Calu3 (cell line): ENCODE data around the gene XRN2. TPM values are rescaled to one million over a fixed set of nuclear protein-coding genes. Genes with fewer than 3 reads are reported as not detected.

ENCODE experiments used
- BruUV-seq: library from RNA; stranded (reverse); fragments of 400-500 nt; replicated peaks from 2 replicates; lab custom pipeline; 2021; lab: Mats Ljungman, UMichigan
- CTCF ChIA-PET: fragments of 300-600 bp; sonication (Branson Sonifier 250); formaldehyde crosslinking; loops from one replicate; lab custom pipeline; 2022; ENCODE audit warnings: antibody characterized with exemption; lab: Charles Lee
- DNase-seq: peaks from one replicate; pipeline ENCODE4 v3.0.0; 2022
- H3K27ac Mint-ChIP-seq: one replicate; pipeline ENCODE4 v1.8.0; 2022; ENCODE audit warnings: mixed read lengths; ENCODE audit not compliant: unreplicated experiment
- H3K27me3 Mint-ChIP-seq: one replicate; pipeline ENCODE4 v1.8.0; 2022; ENCODE audit warnings: mixed read lengths; ENCODE audit not compliant: unreplicated experiment
- H3K36me3 Mint-ChIP-seq: one replicate; pipeline ENCODE4 v1.8.0; 2022; ENCODE audit warnings: mild to moderate bottlenecking, moderate library complexity, mixed read lengths; ENCODE audit not compliant: insufficient read depth, unreplicated experiment
- H3K4me1 Mint-ChIP-seq: one replicate; pipeline ENCODE4 v1.8.0; 2022; ENCODE audit warnings: mild to moderate bottlenecking, low read depth, mixed read lengths; ENCODE audit not compliant: unreplicated experiment
- H3K4me3 Mint-ChIP-seq: one replicate; pipeline ENCODE4 v1.8.0; 2022; ENCODE audit warnings: mild to moderate bottlenecking, low read depth, moderate library complexity, mixed read lengths; ENCODE audit not compliant: unreplicated experiment
- H3K9me3 Mint-ChIP-seq: one replicate; pipeline ENCODE4 v1.8.0; 2022; ENCODE audit warnings: low read depth, mixed read lengths; ENCODE audit not compliant: unreplicated experiment
- intact Hi-C: fragments of 100-400 bp; cut with micrococcal nuclease; formaldehyde crosslinking; loops from one replicate; pipeline ENCODE4 v1.10.0; 2022; ENCODE audit not compliant: unreplicated experiment
- total RNA-seq: library from RNA; stranded (reverse); gene quantifications from 2 replicates; pipeline ENCODE4 v1.2.3, GENCODE V29; 2022
- TF ChIP-seq, protein P1 (sequence below): fragments of 200-600 bp; IDR thresholded peaks from one replicate; pipeline ENCODE4 v1.8.0; 2022; ENCODE audit warnings: antibody characterized with exemption; ENCODE audit not compliant: unreplicated experiment

The XRN2 gene
- total RNA-seq, 1 experiment from 2014 or later: 24.7 TPM

DNA sequence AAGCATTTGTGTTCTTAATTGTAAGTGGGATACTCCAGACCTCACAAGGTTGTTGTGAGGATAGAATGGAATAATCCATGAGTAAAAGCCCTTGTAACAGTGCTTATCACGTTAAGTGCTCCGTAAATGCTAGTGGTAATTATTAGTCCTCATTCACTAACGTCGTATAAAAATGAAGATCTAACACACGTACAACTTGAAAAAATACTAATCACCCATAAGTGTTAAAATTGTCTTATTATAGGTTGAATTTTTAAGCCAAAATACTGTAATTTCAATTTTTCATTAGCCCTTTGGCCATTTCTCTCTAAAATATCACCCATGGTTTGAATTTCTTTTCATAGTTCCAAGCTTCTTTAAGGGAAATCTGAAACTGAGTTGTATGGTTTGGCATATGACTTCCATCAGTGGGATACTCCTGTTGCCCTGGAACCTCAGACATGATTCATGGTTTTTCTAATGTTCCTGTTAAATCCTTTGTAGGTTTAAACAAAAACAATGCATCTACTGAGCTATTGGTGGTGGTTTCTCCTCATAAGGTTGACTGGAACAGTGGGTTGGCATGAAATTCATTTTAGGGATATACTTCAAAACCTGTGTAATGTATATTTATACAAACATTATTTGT lies 19.1 kb downstream of the XRN2 start:
- CTCF ChIA-PET: no interaction called here
- Mint-ChIP-seq H3K27me3 (no peaks in the 10 kb centered on the region), H3K4me1 (peaks cover 43% of the 10 kb centered on the region), H3K9me3 (no peaks in the 10 kb centered on the region), H3K36me3 (peaks cover 7% of the 10 kb centered on the region), H3K27ac (no peak overlapping the region), H3K4me3 (no peak overlapping the region)
- no peak for DNase-seq
- intact Hi-C loops: no loop called here
- BruUV-seq: no TSS peak
- TF ChIP-seq, protein P1, sequence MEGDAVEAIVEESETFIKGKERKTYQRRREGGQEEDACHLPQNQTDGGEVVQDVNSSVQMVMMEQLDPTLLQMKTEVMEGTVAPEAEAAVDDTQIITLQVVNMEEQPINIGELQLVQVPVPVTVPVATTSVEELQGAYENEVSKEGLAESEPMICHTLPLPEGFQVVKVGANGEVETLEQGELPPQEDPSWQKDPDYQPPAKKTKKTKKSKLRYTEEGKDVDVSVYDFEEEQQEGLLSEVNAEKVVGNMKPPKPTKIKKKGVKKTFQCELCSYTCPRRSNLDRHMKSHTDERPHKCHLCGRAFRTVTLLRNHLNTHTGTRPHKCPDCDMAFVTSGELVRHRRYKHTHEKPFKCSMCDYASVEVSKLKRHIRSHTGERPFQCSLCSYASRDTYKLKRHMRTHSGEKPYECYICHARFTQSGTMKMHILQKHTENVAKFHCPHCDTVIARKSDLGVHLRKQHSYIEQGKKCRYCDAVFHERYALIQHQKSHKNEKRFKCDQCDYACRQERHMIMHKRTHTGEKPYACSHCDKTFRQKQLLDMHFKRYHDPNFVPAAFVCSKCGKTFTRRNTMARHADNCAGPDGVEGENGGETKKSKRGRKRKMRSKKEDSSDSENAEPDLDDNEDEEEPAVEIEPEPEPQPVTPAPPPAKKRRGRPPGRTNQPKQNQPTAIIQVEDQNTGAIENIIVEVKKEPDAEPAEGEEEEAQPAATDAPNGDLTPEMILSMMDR: no peak

DNA sequence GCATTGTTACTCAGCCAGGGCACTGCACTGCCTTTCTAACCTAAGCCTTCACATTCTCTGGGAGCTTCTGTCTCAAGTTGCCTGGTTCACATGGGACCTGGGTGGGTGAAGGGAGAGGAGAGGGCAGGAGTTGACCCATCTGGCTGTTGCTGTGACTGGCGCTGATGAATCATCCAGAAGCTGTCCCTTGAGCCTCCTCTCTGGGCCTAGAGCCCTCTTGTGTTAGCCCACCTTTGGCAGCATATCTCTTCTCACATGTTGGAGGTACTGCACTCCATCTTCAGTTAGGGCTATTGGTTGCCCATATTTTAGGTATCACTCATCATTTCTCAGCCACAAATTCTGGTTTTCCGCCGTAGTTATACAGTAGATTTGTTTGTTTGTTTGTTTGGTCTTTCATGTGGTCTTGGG lies 19.8 kb downstream of the XRN2 start:
- no peak overlapping the region for H3K4me3 Mint-ChIP-seq
- CTCF ChIA-PET: no interaction called here
- no peaks in the 10 kb centered on the region for H3K9me3 Mint-ChIP-seq
- H3K4me1 Mint-ChIP-seq: peaks cover 42% of the 10 kb centered on the region
- TF ChIP-seq, protein P1: no peak
- intact Hi-C loops: no loop called here
- H3K27ac Mint-ChIP-seq: peak overlapping the region; percentile 52
- no TSS peak for BruUV-seq
- DNase-seq: no peak
- H3K27me3 Mint-ChIP-seq: no peaks in the 10 kb centered on the region
- H3K36me3 Mint-ChIP-seq: peaks cover 7% of the 10 kb centered on the region

DNA sequence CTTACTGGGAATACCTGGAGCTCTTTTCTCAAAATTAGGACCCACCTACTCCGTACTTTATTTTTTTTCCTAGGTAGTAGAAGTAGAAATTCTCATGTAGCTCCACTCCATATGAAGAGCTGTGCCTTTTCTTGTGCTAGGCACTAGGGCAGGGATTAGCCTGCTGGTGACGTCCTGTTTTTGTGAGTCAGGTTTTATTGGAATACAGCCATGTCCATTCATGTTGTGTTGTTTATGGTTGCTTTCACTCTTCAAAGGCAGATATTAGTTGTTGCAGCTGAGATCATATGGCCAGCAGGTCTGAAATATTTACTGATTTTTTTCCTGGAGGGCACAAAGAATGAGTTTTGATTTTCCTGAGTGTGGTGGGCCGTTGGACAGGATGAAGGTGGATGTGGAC lies 20.5 kb downstream of the XRN2 start:
- Mint-ChIP-seq H3K9me3 (no peaks in the 10 kb centered on the region), H3K36me3 (peaks cover 7% of the 10 kb centered on the region), H3K27ac (no peak overlapping the region), H3K4me3 (no peak overlapping the region), H3K27me3 (no peaks in the 10 kb centered on the region), H3K4me1 (peaks cover 35% of the 10 kb centered on the region)
- no TSS peak for BruUV-seq
- TF ChIP-seq, protein P1: no peak
- CTCF ChIA-PET: no interaction called here
- DNase-seq: no peak
- intact Hi-C loops: no loop called here

DNA sequence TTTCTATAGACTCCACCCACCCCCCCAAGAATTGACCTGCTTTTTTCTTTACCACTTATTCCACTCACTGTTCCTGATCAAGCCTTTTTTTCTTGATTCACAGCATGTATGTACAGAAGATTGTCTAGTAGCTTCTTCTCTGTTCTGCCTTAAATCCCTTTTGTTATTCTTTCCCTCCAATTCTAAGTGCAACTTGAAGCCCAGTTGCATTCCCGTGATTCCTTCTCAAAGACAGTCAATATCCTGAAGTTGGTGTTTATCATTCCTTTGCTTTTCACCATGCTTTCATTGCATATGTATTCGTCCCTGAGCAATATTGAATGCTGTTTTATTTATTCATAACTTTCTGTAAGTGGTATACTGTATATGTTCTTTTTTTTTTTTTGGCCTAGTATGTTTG lies 21.0 kb downstream of the XRN2 start:
- TF ChIP-seq, protein P1: no peak
- BruUV-seq: no TSS peak
- DNase-seq: no peak
- no peak overlapping the region for H3K27ac Mint-ChIP-seq
- intact Hi-C loops: no loop called here
- H3K4me1 Mint-ChIP-seq: peaks cover 30% of the 10 kb centered on the region
- no peaks in the 10 kb centered on the region for H3K9me3 Mint-ChIP-seq
- CTCF ChIA-PET: no interaction called here
- H3K4me3 Mint-ChIP-seq: no peak overlapping the region
- H3K36me3 Mint-ChIP-seq: peaks cover 7% of the 10 kb centered on the region
- H3K27me3 Mint-ChIP-seq: no peaks in the 10 kb centered on the region
